Limb (tissue), 2 donors: Measurements from ENCODE around the gene KRTAP3-3.
"Not testable (repeated sequence)": the region's sequence is repeated elsewhere in the genome, so short reads cannot be mapped to it uniquely, and the experiment has no call there.

Source experiments
- DNase-seq, 2 donors: peaks; one replicate each; pipeline ENCODE4 v3.0.0-alpha.2; 2016; ENCODE audit errors: extremely low spot score in 2 of 2

KRTAP3-3 gene

DNA sequence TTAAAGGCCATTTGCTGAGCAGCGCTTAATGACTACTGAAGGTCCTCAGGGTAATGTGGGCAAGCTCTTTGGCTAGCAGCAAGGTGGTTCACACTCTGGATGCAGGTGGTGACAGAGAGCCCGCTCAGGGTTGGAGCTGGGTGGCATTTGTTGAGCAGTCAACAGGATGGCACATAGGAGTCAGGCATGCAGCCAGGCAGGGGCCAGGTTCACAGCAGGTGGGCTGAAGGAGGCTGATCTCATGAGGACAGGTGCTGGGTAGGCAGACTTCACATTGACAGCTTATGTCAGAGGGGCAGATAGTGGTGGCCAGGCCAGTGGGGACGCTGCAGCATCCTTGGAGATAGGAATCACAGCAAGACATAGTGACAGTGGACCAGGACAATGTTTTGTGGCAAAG lies 10.4 kb upstream of the KRTAP3-3 start:
- DNase-seq, result no peak

DNA sequence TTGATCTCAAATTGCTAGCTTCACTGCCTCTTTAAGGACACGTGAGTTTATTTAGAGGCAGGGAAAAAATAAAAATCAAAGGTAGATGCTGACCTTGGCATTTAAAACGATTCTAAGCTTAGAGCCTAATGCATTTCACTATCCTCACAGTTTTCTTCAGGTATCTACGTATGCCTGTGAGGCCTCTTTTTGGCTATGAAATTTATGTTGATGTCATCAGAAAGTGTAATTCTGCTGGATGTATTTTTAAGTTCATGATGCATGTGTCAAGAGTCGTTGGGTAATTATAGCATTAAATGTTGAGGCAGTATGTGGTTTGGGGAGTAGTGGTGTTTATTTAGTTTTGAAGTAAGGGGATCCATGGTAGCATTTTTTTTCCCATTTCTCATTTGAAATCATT lies 10.0 kb upstream of the KRTAP3-3 start:
- DNase-seq, result no peak

DNA sequence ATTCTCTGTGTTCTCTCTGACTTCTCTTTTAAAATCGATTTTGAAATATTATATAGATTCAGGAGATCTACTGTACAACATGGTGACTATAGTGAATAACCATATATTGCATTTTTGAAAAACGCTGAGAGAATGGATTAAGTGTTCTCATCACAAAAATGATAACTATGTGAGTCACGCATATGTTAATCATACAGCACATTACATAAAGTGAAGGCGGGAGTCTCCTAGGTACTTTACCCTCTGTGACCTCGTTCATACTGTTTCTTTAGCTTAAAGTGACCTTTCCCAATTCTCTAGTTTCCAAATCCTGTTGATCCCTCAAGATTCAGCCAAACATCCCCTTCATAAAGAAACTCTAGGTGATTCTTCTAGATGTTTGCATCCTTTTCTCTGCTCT lies 8.8 kb upstream of the KRTAP3-3 start:
- DNase-seq, result no peak

DNA sequence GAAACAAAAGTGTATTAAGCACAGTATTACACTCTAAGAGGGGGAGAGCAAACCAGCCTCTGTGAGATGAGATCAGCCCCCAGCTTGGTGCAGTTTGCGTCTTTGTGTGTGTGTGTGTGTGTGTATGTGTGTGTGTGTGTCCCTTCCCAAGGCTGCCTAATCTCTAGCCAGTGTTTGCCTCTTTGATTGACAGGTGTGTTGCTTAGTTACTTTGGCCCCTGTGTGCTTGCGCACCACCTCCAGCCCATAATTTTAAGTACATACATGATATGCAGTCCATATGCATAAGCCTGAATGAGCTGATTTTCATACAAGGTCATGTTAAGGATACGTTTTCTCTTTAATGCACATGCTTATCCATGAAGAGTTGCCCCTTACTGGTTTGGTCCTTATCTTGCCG lies 7.8 kb upstream of the KRTAP3-3 start:
- no peak for DNase-seq

DNA sequence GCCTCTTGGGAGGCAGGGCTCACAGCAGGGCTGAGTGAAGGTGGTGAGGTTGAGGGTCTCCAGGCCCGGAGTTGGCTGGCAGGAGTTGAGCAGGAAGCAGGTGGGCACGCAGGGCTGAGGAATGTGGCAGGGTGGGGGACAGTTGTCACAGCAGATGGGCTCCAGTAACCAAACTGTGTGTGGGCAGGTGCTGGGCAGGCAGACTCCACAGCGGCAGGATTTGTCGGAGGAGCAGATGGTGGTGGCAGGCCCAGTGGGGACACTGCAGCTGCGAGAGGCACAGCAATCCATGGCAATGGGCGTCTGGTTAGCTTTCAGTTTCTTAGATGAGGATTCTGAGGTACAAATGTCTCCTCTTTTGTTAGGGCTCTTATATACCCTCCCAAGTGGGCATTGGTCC lies 5.6 kb upstream of the KRTAP3-3 start, which contains the start of gene KRTAP3-2:
KRTAP3-2 (minus strand) TSS at position 344 of the 400 bp plus-strand sequence; CDS start at position 291, 53 bp downstream.
- not testable (repeated sequence) for DNase-seq

DNA sequence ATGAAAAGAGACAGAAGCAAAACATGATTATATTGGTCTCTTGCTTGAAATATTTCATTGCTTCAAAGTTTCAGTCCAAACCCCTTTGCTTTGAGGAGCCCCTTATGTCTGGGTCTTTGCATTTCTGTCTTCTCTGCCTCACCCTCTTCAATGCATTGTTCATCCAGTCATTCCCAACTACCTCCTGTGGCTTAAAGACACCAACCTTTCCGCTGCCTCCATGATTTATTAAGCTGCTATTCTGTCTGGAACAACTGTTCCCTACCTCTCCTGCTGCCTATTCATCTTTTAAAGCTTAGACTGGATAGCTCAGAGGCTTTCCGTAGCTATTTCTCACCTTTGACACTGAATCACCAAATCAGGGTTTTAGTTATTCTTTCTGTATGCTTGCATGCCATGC lies 3.4 kb upstream of the KRTAP3-3 start:
- DNase-seq, result no peak

DNA sequence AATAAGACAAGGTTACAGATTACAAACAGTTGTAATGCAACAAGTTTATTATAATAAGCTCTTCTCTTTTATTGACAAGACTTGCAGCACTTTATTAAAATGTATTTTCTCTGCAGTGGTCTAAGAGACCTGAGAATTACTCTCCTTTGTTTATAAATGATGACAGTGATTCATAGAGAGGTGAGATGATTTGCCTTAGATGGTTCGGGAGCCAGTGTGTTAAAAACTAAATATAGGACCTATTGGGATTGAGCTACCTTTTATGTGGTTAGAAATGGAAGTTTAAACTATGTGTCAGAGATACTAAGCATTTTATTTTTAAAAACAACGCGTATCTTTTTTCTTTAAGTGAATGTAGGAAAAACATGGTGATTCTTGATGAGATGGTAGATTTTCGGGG lies 2.9 kb upstream of the KRTAP3-3 start:
- no peak for DNase-seq

DNA sequence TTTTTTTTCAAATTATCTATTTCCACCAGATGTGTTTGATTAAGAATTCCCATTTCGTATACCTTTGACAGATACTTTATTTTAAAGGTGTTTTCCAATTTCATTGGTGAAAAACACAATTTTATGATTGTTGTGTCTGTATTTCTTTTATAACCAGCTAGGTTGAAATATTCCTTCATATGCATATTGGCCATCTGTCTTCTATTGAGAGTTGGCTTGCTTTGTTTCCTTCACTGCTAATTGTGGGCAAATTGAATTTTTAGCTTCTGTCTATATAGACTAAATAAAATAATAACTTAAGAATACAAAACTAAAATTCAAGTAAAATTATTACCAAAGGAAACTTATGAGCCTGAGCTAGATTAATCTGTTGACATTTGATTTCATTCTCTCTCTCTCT lies 1.2 kb upstream of the KRTAP3-3 start:
- DNase-seq, result no peak

DNA sequence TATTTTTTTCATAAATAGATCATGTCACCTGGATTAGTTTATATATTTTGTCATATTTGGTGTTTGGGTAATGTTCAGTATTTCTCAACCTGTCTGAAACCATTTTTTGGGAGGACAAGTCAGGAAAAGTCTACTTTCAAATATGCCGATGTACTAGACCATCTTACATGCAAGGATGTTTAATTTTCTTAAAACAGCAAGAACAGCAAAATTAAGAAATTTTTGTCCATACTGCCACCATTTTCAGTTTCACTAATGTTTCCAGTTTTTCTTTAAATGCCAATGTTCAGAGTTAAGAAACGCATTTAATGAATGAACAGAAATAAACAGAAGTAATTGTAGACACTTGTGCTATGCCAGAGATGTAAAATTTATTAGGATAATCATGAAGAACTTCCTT lies 880 bp downstream of the KRTAP3-3 start:
- DNase-seq, result no peak

DNA sequence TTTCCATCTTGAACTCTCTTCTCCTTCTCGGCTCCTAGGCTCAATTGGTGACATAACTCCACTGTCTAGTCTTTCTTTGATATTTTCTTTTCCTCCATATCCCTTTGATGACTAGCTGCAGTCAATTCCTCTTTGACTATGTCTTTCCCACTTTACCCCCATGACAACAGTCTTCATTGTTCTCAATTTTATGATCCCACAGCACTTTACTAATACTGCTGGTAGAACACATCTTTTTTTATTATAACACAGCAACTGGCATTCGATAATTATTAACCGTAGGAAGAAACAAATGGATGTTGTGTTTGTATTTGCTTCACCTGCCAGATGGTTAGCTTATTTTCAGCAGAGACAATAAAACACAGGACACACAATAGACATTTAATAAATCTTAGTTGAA lies 1.3 kb downstream of the KRTAP3-3 start:
- DNase-seq, result no peak

DNA sequence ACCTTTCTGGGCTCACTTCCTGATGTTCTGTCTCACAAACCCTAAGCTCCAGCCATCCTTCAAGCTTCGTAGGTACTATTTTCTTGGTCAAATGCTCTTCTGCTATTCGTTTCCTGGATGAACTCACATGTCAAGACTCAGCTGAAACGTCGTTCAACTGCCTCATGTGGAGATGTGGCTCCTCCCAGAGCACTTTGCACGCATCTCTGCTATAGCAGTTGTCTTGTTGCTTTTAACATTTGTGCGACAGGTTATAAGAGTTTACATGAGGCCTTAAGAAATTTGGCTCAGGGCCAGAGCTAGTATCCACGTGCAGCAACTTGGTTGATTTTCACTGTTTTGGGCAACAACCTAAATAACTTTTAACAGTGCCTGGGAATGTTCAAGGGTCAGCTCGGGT lies 7.0 kb downstream of the KRTAP3-3 start:
- no peak for DNase-seq

DNA sequence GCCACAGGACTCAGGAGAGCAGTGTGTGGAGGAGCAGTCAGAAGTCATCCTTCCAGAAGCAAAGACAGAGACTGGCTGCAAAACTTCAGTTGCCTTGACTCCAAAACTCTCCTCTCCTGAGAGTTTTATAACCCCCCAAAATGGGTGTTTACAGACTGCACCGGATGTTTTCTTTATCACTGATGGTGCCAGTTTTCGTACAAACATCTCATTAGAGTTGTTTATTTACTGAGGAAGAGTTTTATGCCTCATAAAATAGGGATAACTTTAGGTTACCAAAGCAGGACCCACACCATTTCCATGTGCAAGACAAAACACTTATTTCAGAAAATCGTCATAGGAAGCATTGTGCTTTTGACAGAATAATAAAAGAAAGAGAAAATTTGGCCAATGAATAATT lies 9.7 kb downstream of the KRTAP3-3 start, which contains the start of gene KRT40:
KRT40 (minus strand) TSS at position 101 of the 400 bp plus-strand sequence; CDS start at position 48, 53 bp downstream.
- no peak for DNase-seq

DNA sequence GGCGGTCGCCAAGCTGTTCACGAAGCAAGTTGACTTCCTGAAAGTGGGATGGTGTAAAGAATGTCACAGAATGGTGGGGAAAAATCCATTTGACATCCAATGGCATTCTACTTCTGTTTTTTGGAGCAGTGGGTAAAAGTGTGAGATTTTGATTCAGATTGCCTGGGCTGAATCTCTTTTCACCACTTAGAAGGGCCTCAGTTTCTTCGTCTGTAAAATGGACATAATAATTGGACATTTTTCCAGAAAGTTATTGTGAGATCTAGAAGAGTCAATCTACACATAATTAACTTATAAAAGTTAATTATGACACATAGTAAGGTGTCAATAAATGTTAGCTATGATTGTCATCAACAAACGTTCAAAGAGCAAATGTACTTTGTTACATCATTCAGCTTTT lies 12.8 kb downstream of the KRTAP3-3 start:
- no peak for DNase-seq

DNA sequence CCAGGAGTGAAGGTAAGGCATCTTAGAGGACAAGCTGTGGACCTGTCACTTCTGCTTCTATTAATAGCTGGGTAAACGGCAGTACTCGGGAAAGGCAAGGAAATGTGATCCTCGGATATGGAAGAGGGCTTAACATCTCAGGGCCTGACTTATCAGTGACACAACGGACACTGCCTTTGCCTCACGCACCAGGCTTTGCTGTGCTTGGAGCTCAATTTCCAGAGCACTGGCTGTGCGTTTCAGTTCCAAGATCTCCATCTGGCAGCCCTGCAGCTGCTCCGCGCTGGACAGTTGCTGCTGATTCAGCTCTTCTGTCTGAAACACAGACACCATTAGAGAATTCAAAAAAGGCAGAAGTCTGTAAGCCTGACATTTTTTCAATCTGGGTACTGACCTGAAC lies 13.4 kb downstream of the KRTAP3-3 start:
- DNase-seq, result peak; percentile 47 to 76

DNA sequence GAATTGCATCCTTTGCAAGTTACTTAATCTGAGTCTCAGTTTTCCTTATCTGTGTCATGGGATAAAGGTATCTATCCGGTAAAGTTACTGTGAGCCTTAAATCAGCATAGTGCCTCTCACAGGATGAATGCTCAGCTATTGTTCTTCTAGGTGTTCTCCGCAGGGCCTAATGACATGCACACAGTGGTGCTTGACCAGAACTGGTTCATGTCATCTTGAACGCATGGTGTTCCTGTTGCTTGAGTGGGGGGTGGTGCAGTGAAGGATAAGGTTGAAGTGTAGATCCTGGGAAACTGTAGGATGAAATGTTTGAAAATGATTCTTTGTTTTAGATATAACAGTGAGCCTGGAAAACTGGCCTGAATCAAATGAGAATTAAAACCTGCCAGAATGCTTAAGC lies 13.8 kb downstream of the KRTAP3-3 start:
- DNase-seq, result no peak

DNA sequence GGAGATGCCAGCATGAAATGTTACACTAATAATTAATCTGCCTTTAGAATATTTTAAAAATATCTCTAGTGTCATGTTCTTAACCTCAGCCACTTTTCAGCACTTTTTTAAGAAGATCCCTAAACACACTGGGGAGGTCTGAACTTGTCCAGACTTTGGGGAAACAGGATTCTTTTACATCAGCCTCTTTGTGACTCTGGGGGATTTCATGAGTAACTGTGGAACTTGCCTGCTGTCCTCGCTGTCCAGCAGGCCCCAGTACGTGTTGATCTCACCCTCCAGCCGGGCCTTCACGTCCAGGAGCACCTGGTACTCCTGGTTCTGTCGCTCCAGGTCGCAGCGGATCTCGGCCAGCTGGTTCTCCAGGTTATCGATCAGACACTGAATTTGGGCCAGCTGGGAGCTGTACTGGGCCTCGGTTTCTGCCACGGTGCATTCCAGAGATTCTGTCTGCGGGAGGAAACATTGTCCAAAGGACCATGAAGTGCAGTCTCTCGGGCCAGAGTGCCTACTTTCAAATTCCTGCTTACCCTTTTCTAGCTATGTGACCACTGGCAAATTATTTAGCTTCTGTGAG lies 15.3 kb downstream of the KRTAP3-3 start:
- no peak for DNase-seq

DNA sequence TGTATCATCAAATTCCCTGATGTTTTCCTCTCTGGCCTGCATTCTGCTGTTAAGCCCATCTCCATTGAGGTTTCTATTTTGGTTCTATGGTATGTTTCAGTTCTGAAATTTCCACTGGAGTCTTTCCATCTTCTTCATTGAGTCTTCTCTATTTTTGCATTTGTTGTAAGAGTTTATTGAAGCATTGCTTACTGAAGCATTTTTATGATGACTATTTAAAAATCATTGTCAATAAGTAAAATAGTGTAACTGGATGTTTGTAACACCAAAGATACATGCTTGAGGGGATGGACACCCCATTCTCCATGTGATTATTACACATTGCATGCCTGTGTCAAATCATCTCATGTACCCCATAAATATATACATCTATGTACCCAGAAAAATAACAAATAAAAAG lies 18.4 kb downstream of the KRTAP3-3 start:
- DNase-seq, result no peak

DNA sequence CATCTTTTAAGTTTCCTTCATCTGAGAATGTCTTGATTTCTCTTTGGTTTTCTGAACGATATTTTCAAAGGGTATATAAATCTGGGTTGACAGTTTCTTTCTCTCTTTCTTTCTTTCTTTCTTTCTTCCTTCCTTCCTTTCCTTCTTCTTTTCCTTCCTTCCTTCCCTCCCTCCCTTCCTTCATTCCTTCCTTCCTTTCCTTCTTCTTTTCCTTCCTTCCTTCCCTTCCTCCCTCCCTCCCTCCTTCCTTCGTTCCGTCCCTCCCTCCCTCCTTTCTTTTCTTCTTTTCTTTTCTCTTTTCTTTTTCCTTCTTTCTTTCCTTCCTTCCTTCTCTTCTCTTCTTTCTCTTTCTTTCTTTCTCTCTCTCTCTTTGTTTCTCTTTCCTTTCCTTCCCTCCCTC lies 19.6 kb downstream of the KRTAP3-3 start:
- DNase-seq, result no peak

DNA sequence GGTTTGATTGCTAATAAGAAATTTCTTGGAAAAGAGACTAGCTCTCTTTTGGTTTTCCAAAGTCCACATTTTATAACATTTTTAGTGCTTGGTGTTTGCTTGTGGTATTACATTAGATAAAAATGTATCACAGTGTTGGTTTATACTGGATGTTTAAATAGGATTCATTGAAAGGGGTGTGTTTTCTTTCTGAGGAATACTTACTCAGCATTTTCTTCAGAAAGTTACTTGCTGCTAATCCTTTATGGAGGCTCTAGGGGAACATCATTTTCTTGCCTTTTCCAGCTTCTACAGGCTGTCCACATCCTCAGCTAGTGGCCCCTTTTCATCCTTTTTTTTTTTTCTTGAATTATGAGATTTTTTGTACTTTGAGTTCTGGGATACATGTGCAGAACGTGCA lies 26.4 kb downstream of the KRTAP3-3 start:
- no peak for DNase-seq

DNA sequence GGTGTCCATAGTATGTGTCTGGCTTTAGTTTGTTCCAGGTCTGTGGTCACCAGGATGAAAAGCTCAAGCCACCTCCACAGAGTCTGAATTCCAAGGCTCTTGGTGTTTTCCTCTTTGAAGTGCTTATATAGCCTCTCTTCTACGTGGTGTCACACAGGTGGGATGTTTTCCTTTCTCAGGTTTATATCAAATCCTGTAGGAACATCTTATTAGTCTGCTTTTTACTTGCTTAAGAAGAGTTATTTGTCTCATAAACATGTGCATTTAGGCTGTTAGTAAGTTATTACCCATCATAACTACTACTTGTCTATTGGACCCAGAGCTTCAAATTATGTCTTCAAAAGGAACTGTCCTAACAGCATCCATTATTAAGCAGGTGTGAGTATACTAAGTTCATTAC lies 27.1 kb downstream of the KRTAP3-3 start, which contains the start of gene KRT39:
KRT39 (minus strand) TSS at position 101 of the 400 bp plus-strand sequence; CDS start at position 9, 92 bp downstream.
- no peak for DNase-seq

DNA sequence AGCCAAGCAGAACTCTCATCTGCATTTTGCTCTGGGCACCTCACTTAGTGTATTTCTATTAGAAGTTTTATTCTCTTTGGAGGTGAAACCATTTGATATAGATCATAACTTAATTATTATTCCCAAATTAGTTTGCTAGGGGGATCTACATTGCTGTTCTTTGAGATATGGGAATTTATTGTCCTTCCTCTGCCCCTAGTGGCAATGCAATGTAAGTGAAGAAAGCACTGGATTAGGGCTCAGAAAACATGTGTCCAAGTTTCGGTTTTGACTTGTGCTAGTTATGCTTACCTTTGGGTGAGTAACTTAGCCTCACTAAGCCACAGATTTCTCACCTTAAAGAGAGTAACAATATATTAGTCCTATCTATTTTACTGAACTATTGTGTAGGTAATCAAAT lies 30.1 kb downstream of the KRTAP3-3 start:
- no peak for DNase-seq

DNA sequence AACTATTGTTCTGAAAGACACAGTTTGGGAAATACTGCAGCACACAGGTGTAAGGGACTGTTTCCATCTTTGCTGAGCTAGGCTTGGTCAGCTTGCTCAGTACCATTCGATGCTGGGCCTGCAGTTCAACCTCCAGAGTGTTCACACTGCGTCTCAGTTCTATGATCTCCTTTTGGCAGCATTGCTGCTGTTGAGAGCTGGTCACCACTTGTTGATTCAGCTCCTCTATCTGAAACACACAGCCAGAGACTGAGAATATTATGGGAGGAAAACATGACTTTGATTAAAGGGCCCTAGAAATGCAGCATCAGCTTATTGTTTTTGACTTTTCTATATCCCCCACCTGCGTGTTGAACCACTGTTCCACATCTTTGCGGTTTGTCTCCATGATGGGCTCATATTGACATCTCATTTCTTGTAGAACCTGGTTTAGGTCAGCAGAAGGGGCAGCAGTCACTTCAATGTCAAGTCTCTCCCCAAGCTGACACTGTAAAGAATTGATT lies 31.9 kb downstream of the KRTAP3-3 start:
- DNase-seq, result no peak

DNA sequence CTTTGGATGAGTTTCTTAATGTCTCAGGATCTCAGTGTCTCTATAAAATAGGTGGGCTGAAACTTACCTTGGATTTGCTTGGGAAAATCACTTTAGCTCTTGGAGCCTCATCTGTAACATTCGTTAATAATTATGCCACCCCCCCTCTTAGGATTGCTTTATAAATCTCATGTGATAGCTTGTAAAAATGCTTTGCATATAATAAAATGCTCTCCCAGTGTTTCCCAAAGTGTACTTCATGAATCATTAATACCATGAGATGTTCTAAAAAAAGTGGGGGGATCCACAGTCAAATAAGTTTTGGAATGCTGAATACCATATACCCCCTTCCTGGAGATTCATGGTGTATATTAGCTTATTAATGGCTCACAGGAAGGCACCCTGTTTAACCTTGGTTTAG lies 32.4 kb downstream of the KRTAP3-3 start:
- no peak for DNase-seq

DNA sequence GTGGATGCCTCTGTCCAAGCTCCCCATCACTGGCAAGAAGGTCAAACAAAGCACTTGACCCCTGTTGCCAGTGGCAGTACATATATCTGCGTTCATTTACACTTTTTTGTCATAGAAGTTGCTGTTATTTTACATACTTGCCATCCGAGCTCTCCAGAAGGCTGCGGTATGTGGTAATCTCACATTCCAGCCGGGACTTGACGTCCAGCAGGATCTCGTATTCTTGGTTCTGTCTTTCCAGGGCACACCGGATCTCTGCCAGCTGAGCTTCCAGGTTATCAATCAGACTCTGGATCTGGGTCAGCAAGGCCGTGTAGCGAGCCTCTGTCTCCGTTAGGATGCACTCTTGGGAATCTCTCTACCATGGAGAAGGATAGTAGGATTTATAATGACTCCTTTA lies 33.8 kb downstream of the KRTAP3-3 start:
- DNase-seq, result no peak
